ENCODE results near the gene GPR137B. TPM values are rescaled to one million over a fixed set of nuclear protein-coding genes. Genes with fewer than 3 reads are reported as not detected.

Gene GPR137B
- total and polyA plus RNA-seq, 2 of the 4 experiments (the other 2 are of a cell fraction) = 4.5 to 12.3 TPM

- Histone ChIP-seq H3K56ac (ENCODE audit: extremely low read depth, insufficient read depth, low read length) (no peak overlapping the region), H3K27ac (ENCODE audit: insufficient read depth, low read length) (no peak overlapping the region), H3K23ac (ENCODE audit: low read depth, low read length) (no peak overlapping the region), H2AK9ac (replicated peaks; ENCODE audit: low read depth, low read length, poor library complexity) (no peak overlapping the region), H4K91ac (ENCODE audit: insufficient read depth, low read depth, low read length) (no peak overlapping the region), H3K4me3 (ENCODE audit: insufficient read depth, low read depth, low read length) (no peak overlapping the region), H3K36me3 (ENCODE audit: control insufficient read depth, insufficient read depth, low read length) (0 out of 2 replicates have a peak, but pooled peaks cover 2% of the 10 kb centered on the region), H2BK5ac (ENCODE audit: low read depth, low read length, poor library complexity, severe bottlenecking) (no peak overlapping the region), H2AFZ (replicated peaks; ENCODE audit: low read length, poor library complexity) (no peak overlapping the region), H3K27me3 (ENCODE audit: control insufficient read depth, insufficient read depth, low read length) (no peaks in the 10 kb centered on the region), H4K20me1 (ENCODE audit: insufficient read depth, low read length) (peaks cover 15% of the 10 kb centered on the region), H2BK20ac (ENCODE audit: low read depth, low read length) (no peak overlapping the region), H3K18ac (ENCODE audit: low read depth, low read length) (no peak overlapping the region), H3K4ac (ENCODE audit: low read depth, low read length) (no peak overlapping the region), H2BK15ac (ENCODE audit: low read depth, low read length) (no peak overlapping the region), H2BK120ac (ENCODE audit: low read depth, low read length) (no peak overlapping the region), H3K79me1 (ENCODE audit: low read depth in 1 of 2, low read length in 2 of 2) (peaks cover 7 to 13% of the 10 kb centered on the region in 2 experiments), H4K5ac (ENCODE audit: low read depth, low read length) (no peak overlapping the region), H2AK5ac (ENCODE audit: low read depth, low read length) (no peak overlapping the region), H4K8ac (ENCODE audit: low read depth in 2 of 2, low read length in 2 of 2) (no peak overlapping the region), H3K4me1 (ENCODE audit: control insufficient read depth, insufficient read depth, low read length) (no peaks in the 10 kb centered on the region), H3K9me3 (ENCODE audit: control insufficient read depth, insufficient read depth, low read length) (no peaks in the 10 kb centered on the region), H3K9ac (ENCODE audit: low read depth, low read length) (no peak overlapping the region), H3K4me2 (ENCODE audit: low read depth, low read length) (no peak overlapping the region), H3K14ac (replicated peaks; ENCODE audit: low read depth, low read length) (no peak overlapping the region), H3K9me1 (ENCODE audit: insufficient read depth, low read length) (peaks cover 8% of the 10 kb centered on the region; the same call in 1 of the 2 replicates)
- CTCF ChIA-PET = interaction anchor here (0.6 kb wide), 1 partner anchor 59 kb away, joined by 3 read pairs; no protein-coding TSS in a partner anchor
- ATAC-seq (ENCODE audit: low read depth) (no peak), DNase-seq (no peak)
- dilution Hi-C loops (cut with HindIII; ENCODE audit: low sequenced_read_pairs, unreplicated experiment) (no loop called here), intact Hi-C loops (cut with micrococcal nuclease) (no loop called here), in situ Hi-C loops (cut with MboI; ENCODE audit: low sequenced_read_pairs) (no loop called here)
- no peak for TF ChIP-seq NFE2L2 (IDR thresholded peaks at IDR 0.05; ENCODE audit: low read depth, low read length)
- TF ChIP-seq RFX5 (IDR thresholded peaks at IDR 0.05; ENCODE audit: low read depth, low read length) = no peak
- TF ChIP-seq ELK1 (IDR thresholded peaks at IDR 0.05; ENCODE audit: borderline replicate concordance, low read depth, low read length) = no peak
- TF ChIP-seq RAD21 (IDR thresholded peaks at IDR 0.05; ENCODE audit: low read length) = no peak
- TF ChIP-seq POLR2A (IDR thresholded peaks at IDR 0.05; ENCODE audit: low read depth, low read length) = no peak
- no peak for TF ChIP-seq MAFK (IDR thresholded peaks at IDR 0.05; ENCODE audit: low read depth, low read length)
- no peak for TF ChIP-seq CTCF (conservative IDR thresholded peaks at IDR 0.05; ENCODE audit: low read depth, low read length)
- TF ChIP-seq CEBPB (IDR thresholded peaks at IDR 0.05; ENCODE audit: low read depth, low read length) = no peak
- no peak for TF ChIP-seq MAZ (IDR thresholded peaks at IDR 0.05; ENCODE audit: borderline replicate concordance, low read depth, low read length)
- TF ChIP-seq MXI1 (IDR thresholded peaks at IDR 0.05; ENCODE audit: borderline replicate concordance, low read depth, low read length) = no peak
- TF ChIP-seq USF2 (IDR thresholded peaks at IDR 0.05; ENCODE audit: low read depth, low read length) = no peak
- TF ChIP-seq SMC3 (IDR thresholded peaks at IDR 0.05; ENCODE audit: low read depth, low read length) = no peak
- TF ChIP-seq BHLHE40 (IDR thresholded peaks at IDR 0.05; ENCODE audit: low read depth, low read length) = no peak
- no peak for TF ChIP-seq FOS (IDR thresholded peaks at IDR 0.05; ENCODE audit: low read depth, low read length)
- TF ChIP-seq CHD1 (IDR thresholded peaks at IDR 0.05; ENCODE audit: low read depth, low read length) = no peak
- no peak for TF ChIP-seq RCOR1 (IDR thresholded peaks at IDR 0.05; ENCODE audit: insufficient replicate concordance, low read length)
- POLR2A ChIA-PET (ENCODE audit: unreplicated experiment) = no interaction called here
- 100% methylated on average over 1 of the region's 5 CpGs; no CpG with 5 or more reads in 1 of the 2 experiments for WGBS, 2 experiments (ENCODE audit: extremely low coverage in 2 of 2, insufficient read length in 1 of 2)
- BruUV-seq (replicated peaks) = no TSS peak
These were observed 8.6 kb downstream of the GPR137B start for GRCh38 chr1:236150986-236151385.
